Ectodermal cell (in vitro differentiated cells): ENCODE data around the gene MAP6D1.

Experiments
- H3K27ac ChIP-seq: 2 replicates; pipeline ENCODE4 v1.7.0; 2013; ENCODE audit warnings: mild to moderate bottlenecking, low read depth, low read length; ENCODE audit not compliant: insufficient read depth, poor library complexity, severe bottlenecking
- H3K27me3 ChIP-seq: 2 replicates; pipeline ENCODE4 v1.7.0; 2013; ENCODE audit warnings: mild to moderate bottlenecking, low read length; ENCODE audit not compliant: insufficient read depth, control insufficient read depth, poor library complexity, severe bottlenecking
- H3K36me3 ChIP-seq: one replicate; pipeline ENCODE4 v1.7.0; 2013; ENCODE audit warnings: low read length; ENCODE audit not compliant: control insufficient read depth, insufficient read depth
- H3K4me1 ChIP-seq: one replicate; pipeline ENCODE4 v1.7.0; 2013; ENCODE audit warnings: low read length; ENCODE audit not compliant: control insufficient read depth, insufficient read depth
- H3K4me3 ChIP-seq: 2 replicates; pipeline ENCODE4 v1.7.0; 2013; ENCODE audit warnings: low read depth, low read length, control low read depth; ENCODE audit not compliant: insufficient read depth
- H3K9me3 ChIP-seq: 2 replicates; pipeline ENCODE4 v1.7.0; 2013; ENCODE audit warnings: mild to moderate bottlenecking, low read length, moderate library complexity; ENCODE audit not compliant: control insufficient read depth
- WGBS, 2 experiments: methylation state at CpG; one replicate each; pipeline ENCODE4 v1.1.7; 2013; ENCODE audit warnings: missing lambda C conversion rate in 2 of 2; 5-methylcytosine and 5-hydroxymethylcytosine counted together

Gene MAP6D1

GRCh38 chr3:183844606-183845005, 19.2 kb upstream of the MAP6D1 start:
- H3K4me3 ChIP-seq = no peak overlapping the region
- no peaks in the 10 kb centered on the region for H3K27me3 ChIP-seq
- no peak overlapping the region for H3K27ac ChIP-seq
- no peaks in the 10 kb centered on the region for H3K4me1 ChIP-seq
- no peaks in the 10 kb centered on the region for H3K9me3 ChIP-seq
- no CpG with 5 or more reads among the region's 2 CpGs for WGBS, 2 experiments
- peaks cover 12% of the 10 kb centered on the region for H3K36me3 ChIP-seq

- no peaks in the 10 kb centered on the region for H3K9me3 ChIP-seq
- peaks cover 19% of the 10 kb centered on the region for H3K36me3 ChIP-seq
- no peaks in the 10 kb centered on the region for H3K27me3 ChIP-seq
- no peak overlapping the region for H3K4me3 ChIP-seq
- no peak overlapping the region for H3K27ac ChIP-seq
- H3K4me1 ChIP-seq = no peaks in the 10 kb centered on the region
- WGBS, 2 experiments = 94 to 95% methylated on average over 3 to 4 of the region's 4 CpGs
These were observed 14.4 kb upstream of the MAP6D1 start for GRCh38 chr3:183839751-183840150.

GRCh38 chr3:183837894-183838293, 12.5 kb upstream of the MAP6D1 start:
- 78 to 82% methylated on average over 3 of the region's 3 CpGs for WGBS, 2 experiments
- no peak overlapping the region for H3K27ac ChIP-seq
- H3K36me3 ChIP-seq = peaks cover 30% of the 10 kb centered on the region
- H3K4me1 ChIP-seq = no peaks in the 10 kb centered on the region
- H3K27me3 ChIP-seq = no peaks in the 10 kb centered on the region
- no peak overlapping the region for H3K4me3 ChIP-seq
- no peaks in the 10 kb centered on the region for H3K9me3 ChIP-seq

GRCh38 chr3:183837390-183837789, 12.0 kb upstream of the MAP6D1 start:
- H3K36me3 ChIP-seq = peaks cover 35% of the 10 kb centered on the region
- no peaks in the 10 kb centered on the region for H3K27me3 ChIP-seq
- H3K4me3 ChIP-seq = no peak overlapping the region
- no peaks in the 10 kb centered on the region for H3K9me3 ChIP-seq
- no peaks in the 10 kb centered on the region for H3K4me1 ChIP-seq
- WGBS, 2 experiments = 94 to 96% methylated on average over 9 of the region's 9 CpGs
- no peak overlapping the region for H3K27ac ChIP-seq

GRCh38 chr3:183833516-183833915, 8.1 kb upstream of the MAP6D1 start:
- H3K36me3 ChIP-seq = peaks cover 19% of the 10 kb centered on the region
- no peaks in the 10 kb centered on the region for H3K27me3 ChIP-seq
- 94 to 96% methylated on average over 6 of the region's 6 CpGs for WGBS, 2 experiments
- peak overlapping the region; percentile 44 for H3K27ac ChIP-seq
- H3K4me1 ChIP-seq = no peaks in the 10 kb centered on the region
- no peaks in the 10 kb centered on the region for H3K9me3 ChIP-seq
- no peak overlapping the region for H3K4me3 ChIP-seq

- no peaks in the 10 kb centered on the region for H3K27me3 ChIP-seq
- H3K9me3 ChIP-seq = no peaks in the 10 kb centered on the region
- H3K27ac ChIP-seq = no peak overlapping the region
- no peak overlapping the region for H3K4me3 ChIP-seq
- H3K36me3 ChIP-seq = peaks cover 19% of the 10 kb centered on the region
- H3K4me1 ChIP-seq = no peaks in the 10 kb centered on the region
- WGBS, 2 experiments = 96% methylated on average over 9 of the region's 9 CpGs
These were observed 4.8 kb upstream of the MAP6D1 start for GRCh38 chr3:183830187-183830586.

GRCh38 chr3:183829466-183829865, 4.1 kb upstream of the MAP6D1 start:
- Histone ChIP-seq H3K4me3 (no peak overlapping the region), H3K4me1 (no peaks in the 10 kb centered on the region), H3K27ac (no peak overlapping the region), H3K9me3 (no peaks in the 10 kb centered on the region), H3K27me3 (peaks cover 3% of the 10 kb centered on the region), H3K36me3 (peaks cover 18% of the 10 kb centered on the region)
- WGBS, 2 experiments = 96 to 97% methylated on average over 8 to 9 of the region's 9 CpGs

- no peak overlapping the region for H3K4me3 ChIP-seq
- WGBS, 2 experiments = 92 to 95% methylated on average over 7 of the region's 7 CpGs
- H3K36me3 ChIP-seq = peaks cover 11% of the 10 kb centered on the region
- H3K9me3 ChIP-seq = no peaks in the 10 kb centered on the region
- peaks cover 13% of the 10 kb centered on the region for H3K27me3 ChIP-seq
- H3K4me1 ChIP-seq = peaks cover 5% of the 10 kb centered on the region
- H3K27ac ChIP-seq = no peak overlapping the region
These were observed 3.1 kb upstream of the MAP6D1 start for GRCh38 chr3:183828538-183828870.

GRCh38 chr3:183827809-183828537, 2.6 kb upstream of the MAP6D1 start:
- WGBS, 2 experiments = 93 to 95% methylated on average over 14 of the region's 14 CpGs
- H3K27me3 ChIP-seq = peaks cover 13% of the 10 kb centered on the region
- no peak overlapping the region for H3K4me3 ChIP-seq
- no peak overlapping the region for H3K27ac ChIP-seq
- no peaks in the 10 kb centered on the region for H3K9me3 ChIP-seq
- H3K4me1 ChIP-seq = peaks cover 5% of the 10 kb centered on the region
- H3K36me3 ChIP-seq = peaks cover 9% of the 10 kb centered on the region

- H3K4me1 ChIP-seq = peaks cover 12% of the 10 kb centered on the region
- 92% methylated on average over 14 of the region's 14 CpGs for WGBS, 2 experiments
- H3K36me3 ChIP-seq = no peaks in the 10 kb centered on the region
- H3K4me3 ChIP-seq = no peak overlapping the region
- H3K9me3 ChIP-seq = no peaks in the 10 kb centered on the region
- peaks cover 13% of the 10 kb centered on the region for H3K27me3 ChIP-seq
- no peak overlapping the region for H3K27ac ChIP-seq
These were observed 1.3 kb upstream of the MAP6D1 start for GRCh38 chr3:183826448-183827250.
